ENCODE measurements around the gene ATP6V0C.
"Not testable (repeated sequence)": the region's sequence is repeated elsewhere in the genome, so short reads cannot be mapped to it uniquely, and the experiment has no call there.

Gene ATP6V0C

GRCh38 chr16:2477327-2477726, 36.4 kb upstream of the ATP6V0C start:
- H3K4me3 ChIP-seq (ENCODE audit: low read depth, low read length): no peak overlapping the region
- H3K4me1 ChIP-seq (ENCODE audit: control insufficient read depth, insufficient read depth, low read length): peaks cover 2% of the 10 kb centered on the region
- H3K27me3 ChIP-seq (ENCODE audit: control insufficient read depth, insufficient read depth, low read length): peaks cover 5% of the 10 kb centered on the region
- H3K9me3 ChIP-seq (ENCODE audit: control insufficient read depth, insufficient read depth, low read length): no peaks in the 10 kb centered on the region
- H3K9ac ChIP-seq (ENCODE audit: low read depth, low read length): no peak overlapping the region
- H3K36me3 ChIP-seq (ENCODE audit: control insufficient read depth, insufficient read depth, low read length): no peaks in the 10 kb centered on the region

GRCh38 chr16:2478279-2478678, 35.5 kb upstream of the ATP6V0C start:
- Histone ChIP-seq H3K9me3 (ENCODE audit: control insufficient read depth, insufficient read depth, low read length) (no peaks in the 10 kb centered on the region), H3K4me3 (ENCODE audit: low read depth, low read length) (no peak overlapping the region), H3K4me1 (ENCODE audit: control insufficient read depth, insufficient read depth, low read length) (peaks cover 2% of the 10 kb centered on the region), H3K36me3 (ENCODE audit: control insufficient read depth, insufficient read depth, low read length) (no peaks in the 10 kb centered on the region), H3K9ac (ENCODE audit: low read depth, low read length) (no peak overlapping the region), H3K27me3 (ENCODE audit: control insufficient read depth, insufficient read depth, low read length) (peaks cover 1% of the 10 kb centered on the region)

GRCh38 chr16:2479996-2480395, 33.8 kb upstream of the ATP6V0C start:
- H3K36me3 ChIP-seq (ENCODE audit: control insufficient read depth, insufficient read depth, low read length); H3K4me3 ChIP-seq (ENCODE audit: low read depth, low read length); H3K4me1 ChIP-seq (ENCODE audit: control insufficient read depth, insufficient read depth, low read length); H3K9ac ChIP-seq (ENCODE audit: low read depth, low read length); H3K27me3 ChIP-seq (ENCODE audit: control insufficient read depth, insufficient read depth, low read length); H3K9me3 ChIP-seq (ENCODE audit: control insufficient read depth, insufficient read depth, low read length): not testable (repeated sequence)

- H3K9ac ChIP-seq (ENCODE audit: low read depth, low read length): no peak overlapping the region
- H3K4me1 ChIP-seq (ENCODE audit: control insufficient read depth, insufficient read depth, low read length): peaks cover under 1% of the 10 kb centered on the region
These were observed 32.8 kb upstream of the ATP6V0C start for GRCh38 chr16:2480948-2481347.

GRCh38 chr16:2481676-2482075, 32.1 kb upstream of the ATP6V0C start:
- no peaks in the 10 kb centered on the region for H3K9me3 ChIP-seq (ENCODE audit: control insufficient read depth, insufficient read depth, low read length)
- no peak overlapping the region for H3K9ac ChIP-seq (ENCODE audit: low read depth, low read length)

More at GRCh38 chr16:2480948-2481347, 32.8 kb upstream of the ATP6V0C start:
- Histone ChIP-seq H3K27me3 (ENCODE audit: control insufficient read depth, insufficient read depth, low read length) (no peaks in the 10 kb centered on the region), H3K4me3 (ENCODE audit: low read depth, low read length) (no peak overlapping the region), H3K36me3 (ENCODE audit: control insufficient read depth, insufficient read depth, low read length) (no peaks in the 10 kb centered on the region), H3K9me3 (ENCODE audit: control insufficient read depth, insufficient read depth, low read length) (no peaks in the 10 kb centered on the region)

GRCh38 chr16:2482249-2482648, 31.5 kb upstream of the ATP6V0C start:
- H3K9ac ChIP-seq (ENCODE audit: low read depth, low read length): no peak overlapping the region
- H3K4me1 ChIP-seq (ENCODE audit: control insufficient read depth, insufficient read depth, low read length): no peaks in the 10 kb centered on the region
- no peak overlapping the region for H3K4me3 ChIP-seq (ENCODE audit: low read depth, low read length)
- no peaks in the 10 kb centered on the region for H3K9me3 ChIP-seq (ENCODE audit: control insufficient read depth, insufficient read depth, low read length)
- no peaks in the 10 kb centered on the region for H3K36me3 ChIP-seq (ENCODE audit: control insufficient read depth, insufficient read depth, low read length)
- H3K27me3 ChIP-seq (ENCODE audit: control insufficient read depth, insufficient read depth, low read length): no peaks in the 10 kb centered on the region

More at GRCh38 chr16:2481676-2482075, 32.1 kb upstream of the ATP6V0C start:
- no peaks in the 10 kb centered on the region for H3K27me3 ChIP-seq (ENCODE audit: control insufficient read depth, insufficient read depth, low read length)
- no peaks in the 10 kb centered on the region for H3K4me1 ChIP-seq (ENCODE audit: control insufficient read depth, insufficient read depth, low read length)
- H3K36me3 ChIP-seq (ENCODE audit: control insufficient read depth, insufficient read depth, low read length): no peaks in the 10 kb centered on the region
- no peak overlapping the region for H3K4me3 ChIP-seq (ENCODE audit: low read depth, low read length)

GRCh38 chr16:2482708-2483534, 30.8 kb upstream of the ATP6V0C start:
- no peaks in the 10 kb centered on the region for H3K9me3 ChIP-seq (ENCODE audit: control insufficient read depth, insufficient read depth, low read length)
- no peaks in the 10 kb centered on the region for H3K4me1 ChIP-seq (ENCODE audit: control insufficient read depth, insufficient read depth, low read length)
- H3K9ac ChIP-seq (ENCODE audit: low read depth, low read length): no peak overlapping the region
- H3K36me3 ChIP-seq (ENCODE audit: control insufficient read depth, insufficient read depth, low read length): no peaks in the 10 kb centered on the region
- H3K27me3 ChIP-seq (ENCODE audit: control insufficient read depth, insufficient read depth, low read length): no peaks in the 10 kb centered on the region
- no peak overlapping the region for H3K4me3 ChIP-seq (ENCODE audit: low read depth, low read length)

- H3K9ac ChIP-seq (ENCODE audit: low read depth, low read length): no peak overlapping the region
- no peak overlapping the region for H3K4me3 ChIP-seq (ENCODE audit: low read depth, low read length)
- no peaks in the 10 kb centered on the region for H3K9me3 ChIP-seq (ENCODE audit: control insufficient read depth, insufficient read depth, low read length)
- no peaks in the 10 kb centered on the region for H3K4me1 ChIP-seq (ENCODE audit: control insufficient read depth, insufficient read depth, low read length)
- no peaks in the 10 kb centered on the region for H3K27me3 ChIP-seq (ENCODE audit: control insufficient read depth, insufficient read depth, low read length)
- no peaks in the 10 kb centered on the region for H3K36me3 ChIP-seq (ENCODE audit: control insufficient read depth, insufficient read depth, low read length)
These were observed 29.5 kb upstream of the ATP6V0C start for GRCh38 chr16:2483939-2484897.

GRCh38 chr16:2484898-2485508, 28.7 kb upstream of the ATP6V0C start:
- Histone ChIP-seq H3K36me3 (ENCODE audit: control insufficient read depth, insufficient read depth, low read length) (no peaks in the 10 kb centered on the region), H3K27me3 (ENCODE audit: control insufficient read depth, insufficient read depth, low read length) (no peaks in the 10 kb centered on the region), H3K9ac (ENCODE audit: low read depth, low read length) (no peak overlapping the region), H3K4me1 (ENCODE audit: control insufficient read depth, insufficient read depth, low read length) (no peaks in the 10 kb centered on the region), H3K4me3 (ENCODE audit: low read depth, low read length) (no peak overlapping the region), H3K9me3 (ENCODE audit: control insufficient read depth, insufficient read depth, low read length) (no peaks in the 10 kb centered on the region)

GRCh38 chr16:2485811-2486507, 27.8 kb upstream of the ATP6V0C start:
- no peaks in the 10 kb centered on the region for H3K36me3 ChIP-seq (ENCODE audit: control insufficient read depth, insufficient read depth, low read length)
- H3K4me3 ChIP-seq (ENCODE audit: low read depth, low read length): no peak overlapping the region
- H3K27me3 ChIP-seq (ENCODE audit: control insufficient read depth, insufficient read depth, low read length): no peaks in the 10 kb centered on the region
- no peak overlapping the region for H3K9ac ChIP-seq (ENCODE audit: low read depth, low read length)
- H3K4me1 ChIP-seq (ENCODE audit: control insufficient read depth, insufficient read depth, low read length): no peaks in the 10 kb centered on the region
- H3K9me3 ChIP-seq (ENCODE audit: control insufficient read depth, insufficient read depth, low read length): no peaks in the 10 kb centered on the region

All from iPS-15b (cell line).